A549 (cell line): ENCODE results near the gene NUFIP2.

Experiments used
- E2F6 ChIP-seq: IDR thresholded peaks from 2 replicates; pipeline ENCODE4 v1.6.1; 2012; ENCODE audit warnings: low read depth, borderline replicate concordance
- EP300 ChIP-seq, 2 experiments: fragments of >200 bp; sonication (Bioruptor Twin); formaldehyde crosslinking; IDR thresholded peaks; 2 replicates in 1 of 2; 3 replicates in 1 of 2; pipeline ENCODE4 v1.6.1; 2016 to 2017
- NFE2L2 ChIP-seq: fragments of 150-350 bp; conservative IDR thresholded peaks from 2 replicates; pipeline ENCODE4 v1.6.1; 2014; ENCODE audit warnings: low read length
- POLR2A ChIP-seq: IDR thresholded peaks from 2 replicates; pipeline ENCODE4 v1.6.1; 2012; ENCODE audit warnings: mild to moderate bottlenecking, low read length
- RAD21 ChIP-seq, 2 experiments: fragments of >200 bp in 1 of 2; sonication (Bioruptor Twin) in 1 of 2; formaldehyde crosslinking in 1 of 2; IDR thresholded peaks in 1 of 2; conservative IDR thresholded peaks in 1 of 2; 2 replicates in 1 of 2; 3 replicates in 1 of 2; pipeline ENCODE4 v1.6.1; 2012 to 2018; ENCODE audit warnings: inconsistent platforms in 1 of 2
- RFX5 ChIP-seq: fragments of 450-650 bp; IDR thresholded peaks from 2 replicates; pipeline ENCODE4 v1.7.1; 2014; ENCODE audit warnings: antibody characterized with exemption, mild to moderate bottlenecking, moderate library complexity
- RNF2 ChIP-seq: fragments of 200-600 bp; sonication (generic); IDR thresholded peaks from 2 replicates; pipeline ENCODE4 v1.6.1; 2016; ENCODE audit warnings: low read depth, mild to moderate bottlenecking, antibody characterized with exemption, moderate library complexity, borderline replicate concordance
- SMC3 ChIP-seq: fragments of >200 bp; sonication (Bioruptor Twin); formaldehyde crosslinking; IDR thresholded peaks from 3 replicates; pipeline ENCODE4 v1.6.1; 2018; ENCODE audit warnings: inconsistent platforms
- TF ChIP-seq, protein P1 (sequence below): fragments of 200-600 bp; sonication (generic); IDR thresholded peaks from 2 replicates; pipeline ENCODE4 v1.6.1; 2016; ENCODE audit warnings: antibody characterized with exemption, mild to moderate bottlenecking, moderate library complexity
- TF ChIP-seq, protein P2 (sequence below): fragments of >200 bp; sonication (Bioruptor Twin); formaldehyde crosslinking; IDR thresholded peaks from 3 replicates; pipeline ENCODE4 v1.5.1; 2016
- TF ChIP-seq, protein P3 (sequence below): IDR thresholded peaks from 2 replicates; pipeline ENCODE4 v1.6.1; 2012
- TF ChIP-seq, protein P4 (sequence below): fragments of 450-650 bp; IDR thresholded peaks from 2 replicates; pipeline ENCODE4 v1.6.1; 2014; ENCODE audit warnings: antibody characterized with exemption

DNA sequence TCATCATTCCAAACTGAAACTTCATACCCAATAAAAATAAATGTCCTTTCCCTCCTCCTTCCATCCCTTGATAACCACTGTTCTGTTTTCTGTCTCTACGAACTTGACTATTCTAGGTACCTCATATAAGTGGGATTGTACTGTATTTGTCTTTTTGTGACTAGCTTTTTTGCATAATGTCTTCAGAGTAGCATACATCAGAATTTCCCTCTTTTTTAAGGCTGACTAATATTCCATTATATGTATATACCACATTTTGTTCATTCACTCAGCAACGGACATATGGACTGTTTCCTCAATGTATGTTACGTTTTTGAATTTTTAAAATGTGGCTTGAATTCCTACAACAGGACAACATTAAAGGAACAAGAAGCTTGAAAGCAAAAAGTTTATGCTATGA is 1.5 kb upstream of the NUFIP2 start:
- TF ChIP-seq, protein P1, sequence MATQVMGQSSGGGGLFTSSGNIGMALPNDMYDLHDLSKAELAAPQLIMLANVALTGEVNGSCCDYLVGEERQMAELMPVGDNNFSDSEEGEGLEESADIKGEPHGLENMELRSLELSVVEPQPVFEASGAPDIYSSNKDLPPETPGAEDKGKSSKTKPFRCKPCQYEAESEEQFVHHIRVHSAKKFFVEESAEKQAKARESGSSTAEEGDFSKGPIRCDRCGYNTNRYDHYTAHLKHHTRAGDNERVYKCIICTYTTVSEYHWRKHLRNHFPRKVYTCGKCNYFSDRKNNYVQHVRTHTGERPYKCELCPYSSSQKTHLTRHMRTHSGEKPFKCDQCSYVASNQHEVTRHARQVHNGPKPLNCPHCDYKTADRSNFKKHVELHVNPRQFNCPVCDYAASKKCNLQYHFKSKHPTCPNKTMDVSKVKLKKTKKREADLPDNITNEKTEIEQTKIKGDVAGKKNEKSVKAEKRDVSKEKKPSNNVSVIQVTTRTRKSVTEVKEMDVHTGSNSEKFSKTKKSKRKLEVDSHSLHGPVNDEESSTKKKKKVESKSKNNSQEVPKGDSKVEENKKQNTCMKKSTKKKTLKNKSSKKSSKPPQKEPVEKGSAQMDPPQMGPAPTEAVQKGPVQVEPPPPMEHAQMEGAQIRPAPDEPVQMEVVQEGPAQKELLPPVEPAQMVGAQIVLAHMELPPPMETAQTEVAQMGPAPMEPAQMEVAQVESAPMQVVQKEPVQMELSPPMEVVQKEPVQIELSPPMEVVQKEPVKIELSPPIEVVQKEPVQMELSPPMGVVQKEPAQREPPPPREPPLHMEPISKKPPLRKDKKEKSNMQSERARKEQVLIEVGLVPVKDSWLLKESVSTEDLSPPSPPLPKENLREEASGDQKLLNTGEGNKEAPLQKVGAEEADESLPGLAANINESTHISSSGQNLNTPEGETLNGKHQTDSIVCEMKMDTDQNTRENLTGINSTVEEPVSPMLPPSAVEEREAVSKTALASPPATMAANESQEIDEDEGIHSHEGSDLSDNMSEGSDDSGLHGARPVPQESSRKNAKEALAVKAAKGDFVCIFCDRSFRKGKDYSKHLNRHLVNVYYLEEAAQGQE: no peak
- TF ChIP-seq POLR2A: no peak
- TF ChIP-seq, protein P2, sequence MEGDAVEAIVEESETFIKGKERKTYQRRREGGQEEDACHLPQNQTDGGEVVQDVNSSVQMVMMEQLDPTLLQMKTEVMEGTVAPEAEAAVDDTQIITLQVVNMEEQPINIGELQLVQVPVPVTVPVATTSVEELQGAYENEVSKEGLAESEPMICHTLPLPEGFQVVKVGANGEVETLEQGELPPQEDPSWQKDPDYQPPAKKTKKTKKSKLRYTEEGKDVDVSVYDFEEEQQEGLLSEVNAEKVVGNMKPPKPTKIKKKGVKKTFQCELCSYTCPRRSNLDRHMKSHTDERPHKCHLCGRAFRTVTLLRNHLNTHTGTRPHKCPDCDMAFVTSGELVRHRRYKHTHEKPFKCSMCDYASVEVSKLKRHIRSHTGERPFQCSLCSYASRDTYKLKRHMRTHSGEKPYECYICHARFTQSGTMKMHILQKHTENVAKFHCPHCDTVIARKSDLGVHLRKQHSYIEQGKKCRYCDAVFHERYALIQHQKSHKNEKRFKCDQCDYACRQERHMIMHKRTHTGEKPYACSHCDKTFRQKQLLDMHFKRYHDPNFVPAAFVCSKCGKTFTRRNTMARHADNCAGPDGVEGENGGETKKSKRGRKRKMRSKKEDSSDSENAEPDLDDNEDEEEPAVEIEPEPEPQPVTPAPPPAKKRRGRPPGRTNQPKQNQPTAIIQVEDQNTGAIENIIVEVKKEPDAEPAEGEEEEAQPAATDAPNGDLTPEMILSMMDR: no peak
- TF ChIP-seq SMC3: no peak
- no peak for TF ChIP-seq RFX5
- no peak for TF ChIP-seq EP300 (IDR thresholded peaks at IDR 0.05)
- TF ChIP-seq RNF2: no peak
- TF ChIP-seq, protein P3, sequence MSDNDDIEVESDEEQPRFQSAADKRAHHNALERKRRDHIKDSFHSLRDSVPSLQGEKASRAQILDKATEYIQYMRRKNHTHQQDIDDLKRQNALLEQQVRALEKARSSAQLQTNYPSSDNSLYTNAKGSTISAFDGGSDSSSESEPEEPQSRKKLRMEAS: no peak
- TF ChIP-seq RAD21 (conservative IDR thresholded peaks at IDR 0.05 in 1 of 2, IDR thresholded peaks at IDR 0.05 in 1 of 2): no peak
- no peak for TF ChIP-seq NFE2L2
- TF ChIP-seq, protein P4, sequence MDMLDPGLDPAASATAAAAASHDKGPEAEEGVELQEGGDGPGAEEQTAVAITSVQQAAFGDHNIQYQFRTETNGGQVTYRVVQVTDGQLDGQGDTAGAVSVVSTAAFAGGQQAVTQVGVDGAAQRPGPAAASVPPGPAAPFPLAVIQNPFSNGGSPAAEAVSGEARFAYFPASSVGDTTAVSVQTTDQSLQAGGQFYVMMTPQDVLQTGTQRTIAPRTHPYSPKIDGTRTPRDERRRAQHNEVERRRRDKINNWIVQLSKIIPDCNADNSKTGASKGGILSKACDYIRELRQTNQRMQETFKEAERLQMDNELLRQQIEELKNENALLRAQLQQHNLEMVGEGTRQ: no peak
- no peak for TF ChIP-seq E2F6
